ENCODE data around the gene FAM78A.

GRCh38 chr9:131304676-131305355 is 28.5 kb upstream of the FAM78A start:
- TF ChIP-seq CTCF (IDR thresholded peaks at IDR 0.05) (no peak), EZH2 (IDR thresholded peaks at IDR 0.05; ENCODE audit: borderline replicate concordance, insufficient read depth, low read depth, low read length, poor library complexity, severe bottlenecking) (no peak)

Measured in B cell (primary cell).